ENCODE measurements around the gene IGF1R. TPM values are rescaled to one million over a fixed set of nuclear protein-coding genes. Genes with fewer than 3 reads are reported as not detected.

IGF1R gene
- total RNA-seq, 1 donor from 2014 or later = 31.4 TPM

- intact Hi-C loops (cut with DNase I) = no loop called here
- ATAC-seq (ENCODE audit: poor library complexity) (no peak), DNase-seq (no peak)
Observed at GRCh38 chr15:98824595-98824994, 176.3 kb downstream of the IGF1R start.

- no peak for ATAC-seq (ENCODE audit: poor library complexity)
- no peak for DNase-seq
- intact Hi-C loops (cut with DNase I) = no loop called here
Observed at GRCh38 chr15:98826658-98827057, 178.3 kb downstream of the IGF1R start.

- ATAC-seq (ENCODE audit: poor library complexity) (no peak), DNase-seq (no peak)
- intact Hi-C loops (cut with DNase I) = no loop called here
Observed at GRCh38 chr15:98827217-98827616, 178.9 kb downstream of the IGF1R start.

GRCh38 chr15:98830034-98830634 lies 181.8 kb downstream of the IGF1R start:
- ATAC-seq (ENCODE audit: poor library complexity) = no peak
- no peak for DNase-seq
- intact Hi-C loops (cut with DNase I) = no loop called here

- DNase-seq = no peak
- intact Hi-C loops (cut with DNase I) = no loop called here
- ATAC-seq (ENCODE audit: poor library complexity) = no peak
Observed at GRCh38 chr15:98834976-98835375, 186.6 kb downstream of the IGF1R start.

GRCh38 chr15:98835876-98836275 lies 187.5 kb downstream of the IGF1R start:
- intact Hi-C loops (cut with DNase I) = no loop called here
- no peak for ATAC-seq (ENCODE audit: poor library complexity)
- no peak for DNase-seq

GRCh38 chr15:98838387-98839259 lies 190.3 kb downstream of the IGF1R start:
- DNase-seq = no peak
- intact Hi-C loops (cut with DNase I) = no loop called here
- peak; percentile 31 for ATAC-seq (ENCODE audit: poor library complexity)

GRCh38 chr15:98840053-98840452 lies 191.7 kb downstream of the IGF1R start:
- ATAC-seq (ENCODE audit: poor library complexity) (peak; percentile 72), DNase-seq (no peak)
- intact Hi-C loops (cut with DNase I) = no loop called here

GRCh38 chr15:98841419-98841970 lies 193.2 kb downstream of the IGF1R start:
- intact Hi-C loops (cut with DNase I) = no loop called here
- no peak for ATAC-seq (ENCODE audit: poor library complexity)
- DNase-seq = no peak

GRCh38 chr15:98842192-98842972 lies 194.0 kb downstream of the IGF1R start:
- DNase-seq = no peak
- intact Hi-C loops (cut with DNase I) = no loop called here
- ATAC-seq (ENCODE audit: poor library complexity) = no peak

- intact Hi-C loops (cut with DNase I) = no loop called here
- no peak for DNase-seq
- no peak for ATAC-seq (ENCODE audit: poor library complexity)
Observed at GRCh38 chr15:98842973-98843285, 194.6 kb downstream of the IGF1R start.

- intact Hi-C loops (cut with DNase I) = no loop called here
- DNase-seq (no peak), ATAC-seq (ENCODE audit: poor library complexity) (no peak)
Observed at GRCh38 chr15:98843844-98844243, 195.5 kb downstream of the IGF1R start.

- intact Hi-C loops (cut with DNase I) = no loop called here
- ATAC-seq (ENCODE audit: poor library complexity) = no peak
- no peak for DNase-seq
Observed at GRCh38 chr15:98844261-98844660, 195.9 kb downstream of the IGF1R start.

- intact Hi-C loops (cut with DNase I) = no loop called here
- ATAC-seq (ENCODE audit: poor library complexity) = no peak
- DNase-seq = no peak
Observed at GRCh38 chr15:98845138-98845884, 197.0 kb downstream of the IGF1R start.

- intact Hi-C loops (cut with DNase I) = no loop called here
- ATAC-seq (ENCODE audit: poor library complexity) (peak; percentile 72), DNase-seq (peak; percentile 82)
Observed at GRCh38 chr15:98850961-98851572, 202.7 kb downstream of the IGF1R start.

- ATAC-seq (ENCODE audit: poor library complexity) = peak; percentile 92
- intact Hi-C loops (cut with DNase I) = no loop called here
- peak; percentile 93 for DNase-seq
Observed at GRCh38 chr15:98853161-98853560, 204.8 kb downstream of the IGF1R start.

GRCh38 chr15:98853617-98854420 lies 205.5 kb downstream of the IGF1R start:
- no peak for DNase-seq
- intact Hi-C loops (cut with DNase I) = no loop called here
- no peak for ATAC-seq (ENCODE audit: poor library complexity)

GRCh38 chr15:98854496-98854895 lies 206.2 kb downstream of the IGF1R start:
- no peak for DNase-seq
- intact Hi-C loops (cut with DNase I) = no loop called here
- no peak for ATAC-seq (ENCODE audit: poor library complexity)
